AG10803 (cell line): Measurements from ENCODE around the gene PDIA6.
"Not testable (repeated sequence)": the region's sequence is repeated elsewhere in the genome, so short reads cannot be mapped to it uniquely, and the experiment has no call there.

Source experiments
- DNase-seq: peaks from one replicate; pipeline ENCODE4 v3.0.0; 2010; ENCODE audit warnings: low read depth
- H3K4me3 ChIP-seq: 2 replicates; pipeline ENCODE4 v1.5.1; 2011; ENCODE audit warnings: mild to moderate bottlenecking, low read length, control low read depth
- TF ChIP-seq, protein P1 (sequence below): conservative IDR thresholded peaks from 2 replicates; pipeline ENCODE4 v1.5.1; 2011; ENCODE audit warnings: mild to moderate bottlenecking, low read length, control low read depth, inconsistent platforms

PDIA6 gene

DNA sequence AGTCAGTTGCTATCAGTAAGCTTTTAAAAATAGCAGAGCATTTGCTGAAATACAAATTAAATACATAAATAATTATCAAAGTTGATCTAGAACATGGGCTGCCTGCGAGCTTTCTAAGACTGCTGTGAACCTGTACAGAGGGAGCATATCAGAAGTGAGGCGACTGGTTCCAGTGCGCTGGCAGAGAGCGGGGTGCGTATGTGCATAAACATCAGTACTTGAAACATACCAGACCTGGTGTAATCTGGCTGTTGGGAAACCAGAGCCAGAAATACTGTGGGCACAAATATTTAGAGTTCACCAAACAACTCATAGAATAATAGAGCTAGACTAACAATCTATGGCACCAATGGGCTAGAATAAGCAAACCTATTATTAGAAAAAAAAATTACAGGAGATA lies 27.3 kb downstream of the PDIA6 start:
- TF ChIP-seq, protein P1, sequence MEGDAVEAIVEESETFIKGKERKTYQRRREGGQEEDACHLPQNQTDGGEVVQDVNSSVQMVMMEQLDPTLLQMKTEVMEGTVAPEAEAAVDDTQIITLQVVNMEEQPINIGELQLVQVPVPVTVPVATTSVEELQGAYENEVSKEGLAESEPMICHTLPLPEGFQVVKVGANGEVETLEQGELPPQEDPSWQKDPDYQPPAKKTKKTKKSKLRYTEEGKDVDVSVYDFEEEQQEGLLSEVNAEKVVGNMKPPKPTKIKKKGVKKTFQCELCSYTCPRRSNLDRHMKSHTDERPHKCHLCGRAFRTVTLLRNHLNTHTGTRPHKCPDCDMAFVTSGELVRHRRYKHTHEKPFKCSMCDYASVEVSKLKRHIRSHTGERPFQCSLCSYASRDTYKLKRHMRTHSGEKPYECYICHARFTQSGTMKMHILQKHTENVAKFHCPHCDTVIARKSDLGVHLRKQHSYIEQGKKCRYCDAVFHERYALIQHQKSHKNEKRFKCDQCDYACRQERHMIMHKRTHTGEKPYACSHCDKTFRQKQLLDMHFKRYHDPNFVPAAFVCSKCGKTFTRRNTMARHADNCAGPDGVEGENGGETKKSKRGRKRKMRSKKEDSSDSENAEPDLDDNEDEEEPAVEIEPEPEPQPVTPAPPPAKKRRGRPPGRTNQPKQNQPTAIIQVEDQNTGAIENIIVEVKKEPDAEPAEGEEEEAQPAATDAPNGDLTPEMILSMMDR: no peak
- DNase-seq: no peak
- no peak overlapping the region for H3K4me3 ChIP-seq

DNA sequence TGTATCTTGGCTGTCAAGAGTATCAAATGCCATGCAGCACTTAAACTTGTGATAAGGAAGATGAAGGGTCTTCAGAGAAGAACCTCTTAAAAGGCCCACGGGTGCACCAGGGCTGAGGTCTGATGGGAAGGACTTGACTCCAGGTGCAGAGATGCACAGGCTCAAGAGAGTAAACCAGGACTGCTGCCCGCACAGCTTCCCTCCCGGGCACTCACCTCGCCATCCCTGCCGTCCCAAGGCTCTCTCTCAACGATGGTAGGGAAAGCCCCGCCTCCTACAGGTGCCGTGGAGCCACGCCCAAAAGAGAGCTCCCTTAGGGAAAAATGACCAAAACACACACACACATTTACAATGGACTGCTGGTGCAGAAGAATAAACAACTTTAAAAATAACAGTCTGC lies 27.9 kb downstream of the PDIA6 start:
- no peak overlapping the region for H3K4me3 ChIP-seq
- DNase-seq: no peak
- TF ChIP-seq, protein P1: no peak

DNA sequence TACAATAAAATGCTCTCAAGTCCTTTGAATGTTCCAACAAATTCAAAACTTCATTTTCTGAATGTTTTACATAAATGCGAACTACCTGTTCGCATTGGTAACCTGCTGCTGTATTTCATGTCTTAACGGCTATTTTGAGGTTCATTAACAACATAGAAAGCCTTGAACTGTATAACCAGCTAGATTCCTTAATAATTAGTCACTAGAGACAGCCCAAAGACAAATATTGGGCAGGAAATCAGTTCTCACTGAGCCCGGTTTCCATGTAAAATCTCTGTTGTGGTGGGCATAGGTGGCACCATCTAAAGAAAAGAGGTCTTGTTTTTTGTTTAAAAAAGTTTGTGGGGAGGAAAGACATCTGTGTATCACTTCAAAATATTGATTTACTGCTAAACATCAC lies 29.2 kb downstream of the PDIA6 start:
- no peak overlapping the region for H3K4me3 ChIP-seq
- TF ChIP-seq, protein P1: no peak
- no peak for DNase-seq

DNA sequence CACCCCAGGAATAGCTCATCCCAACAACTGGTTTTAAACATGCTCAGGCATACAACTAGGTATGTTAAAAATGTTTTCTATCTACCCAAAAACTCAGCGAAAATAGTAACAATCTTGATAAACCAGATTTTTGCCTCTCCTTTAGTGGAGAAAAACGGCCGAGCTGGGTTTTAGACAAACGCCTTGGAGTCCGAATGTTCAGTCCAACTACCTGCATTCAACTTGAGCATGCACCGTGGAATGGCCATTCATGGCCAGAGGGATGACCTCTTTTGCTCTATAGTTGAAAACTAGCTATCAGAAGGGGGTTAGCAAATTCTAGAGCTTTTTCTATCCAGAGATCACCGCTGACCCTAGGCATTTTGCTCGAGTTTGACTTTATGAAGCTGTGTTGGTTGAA lies 30.8 kb downstream of the PDIA6 start:
- DNase-seq: no peak
- TF ChIP-seq, protein P1: no peak
- H3K4me3 ChIP-seq: no peak overlapping the region

DNA sequence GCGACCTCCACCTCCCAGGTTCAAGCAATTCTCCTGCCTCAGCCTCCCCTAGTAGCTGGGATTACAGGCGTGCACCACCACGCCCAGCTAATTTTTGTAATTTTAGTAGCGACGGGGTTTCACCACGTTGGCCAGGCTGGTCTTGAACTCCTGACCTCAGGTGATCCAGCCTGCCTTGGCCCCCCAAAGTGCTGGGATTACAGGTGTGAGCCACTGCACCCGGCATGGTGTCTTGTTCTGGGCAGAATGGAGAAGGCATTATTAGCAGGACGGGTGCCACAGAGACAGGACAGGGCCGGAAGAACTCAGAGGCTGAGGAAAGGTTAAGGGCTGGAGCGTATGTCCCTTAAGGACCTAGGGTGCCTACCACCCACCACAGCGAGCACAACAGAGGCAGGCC lies 31.8 kb downstream of the PDIA6 start:
- not testable (repeated sequence) for DNase-seq, H3K4me3 ChIP-seq

DNA sequence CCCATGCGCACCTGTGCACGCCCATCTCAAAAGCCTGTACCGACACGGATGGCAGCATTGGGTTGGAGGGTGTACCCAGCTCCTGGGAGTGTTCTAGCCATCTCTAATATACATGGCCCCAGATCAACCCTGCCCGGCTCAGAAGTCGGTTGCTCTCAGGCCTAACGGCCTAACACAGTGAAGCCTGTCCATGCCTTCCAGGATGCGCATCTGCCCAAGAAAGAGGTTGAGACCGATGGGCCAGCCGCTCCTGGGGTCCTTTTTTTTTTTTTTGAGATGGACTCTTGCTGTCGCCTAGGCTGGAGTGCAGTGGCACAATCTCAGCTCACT lies 32.1 kb downstream of the PDIA6 start:
- H3K4me3 ChIP-seq: no peak overlapping the region
- TF ChIP-seq, protein P1: no peak
- DNase-seq: no peak

DNA sequence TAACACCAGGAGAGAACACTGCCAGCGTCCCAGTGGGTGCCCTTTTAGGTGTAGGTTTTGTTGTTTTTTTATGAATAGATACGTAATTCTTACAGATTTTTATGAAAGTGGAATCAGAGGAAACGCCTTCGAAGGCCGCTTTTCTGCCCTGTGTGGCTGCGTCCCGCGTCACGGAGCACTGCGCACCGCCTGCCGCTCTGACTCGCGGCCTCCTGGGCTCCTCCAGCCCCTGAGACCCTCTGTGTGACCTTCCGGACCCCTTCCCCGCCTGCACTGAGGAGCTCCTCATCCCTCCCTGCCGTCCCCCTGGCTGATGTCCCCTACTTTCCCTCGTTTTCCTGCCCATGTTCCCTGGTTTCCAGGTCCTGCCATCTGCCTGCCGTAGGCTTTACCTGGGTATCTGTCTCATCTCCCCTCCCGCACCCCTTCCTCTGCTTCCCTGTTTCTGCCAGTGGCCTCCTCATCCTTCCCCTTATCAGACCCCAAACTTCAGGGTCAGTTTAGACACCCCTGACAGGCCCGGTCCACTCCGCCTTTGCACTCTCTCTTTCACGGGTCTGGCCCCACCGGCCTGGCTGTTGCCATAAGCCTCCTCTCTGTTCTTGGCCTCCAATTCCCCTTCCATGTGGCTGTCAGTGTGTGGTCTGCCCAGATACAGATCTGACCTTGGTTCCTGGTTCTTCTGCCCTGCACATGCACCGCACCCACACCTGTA lies 32.7 kb downstream of the PDIA6 start:
- DNase-seq: no peak
- TF ChIP-seq, protein P1: no peak
- no peak overlapping the region for H3K4me3 ChIP-seq

DNA sequence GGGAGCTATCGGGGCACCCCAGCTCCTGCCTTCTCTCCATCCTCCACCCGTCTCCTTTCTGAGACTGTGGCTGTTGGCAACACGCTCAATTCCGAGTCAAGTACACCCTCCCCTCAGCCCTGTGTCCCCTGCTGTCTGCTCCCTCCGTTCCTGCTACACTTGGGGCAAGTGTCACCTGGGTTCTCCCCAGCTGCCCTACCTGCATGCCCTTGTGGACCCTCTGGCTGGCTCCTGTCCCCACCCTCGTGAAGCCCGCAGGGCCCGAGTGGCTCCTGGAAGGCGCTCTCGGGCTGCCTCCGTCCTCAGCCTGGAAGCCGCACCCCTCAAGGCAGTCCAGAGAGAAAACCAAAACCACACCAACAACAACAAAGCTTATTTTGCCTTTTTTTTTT lies 33.9 kb downstream of the PDIA6 start:
- no peak for DNase-seq
- H3K4me3 ChIP-seq: no peak overlapping the region
- TF ChIP-seq, protein P1: no peak
